ENCODE data around the gene GMPR2.

GMPR2 gene

DNA sequence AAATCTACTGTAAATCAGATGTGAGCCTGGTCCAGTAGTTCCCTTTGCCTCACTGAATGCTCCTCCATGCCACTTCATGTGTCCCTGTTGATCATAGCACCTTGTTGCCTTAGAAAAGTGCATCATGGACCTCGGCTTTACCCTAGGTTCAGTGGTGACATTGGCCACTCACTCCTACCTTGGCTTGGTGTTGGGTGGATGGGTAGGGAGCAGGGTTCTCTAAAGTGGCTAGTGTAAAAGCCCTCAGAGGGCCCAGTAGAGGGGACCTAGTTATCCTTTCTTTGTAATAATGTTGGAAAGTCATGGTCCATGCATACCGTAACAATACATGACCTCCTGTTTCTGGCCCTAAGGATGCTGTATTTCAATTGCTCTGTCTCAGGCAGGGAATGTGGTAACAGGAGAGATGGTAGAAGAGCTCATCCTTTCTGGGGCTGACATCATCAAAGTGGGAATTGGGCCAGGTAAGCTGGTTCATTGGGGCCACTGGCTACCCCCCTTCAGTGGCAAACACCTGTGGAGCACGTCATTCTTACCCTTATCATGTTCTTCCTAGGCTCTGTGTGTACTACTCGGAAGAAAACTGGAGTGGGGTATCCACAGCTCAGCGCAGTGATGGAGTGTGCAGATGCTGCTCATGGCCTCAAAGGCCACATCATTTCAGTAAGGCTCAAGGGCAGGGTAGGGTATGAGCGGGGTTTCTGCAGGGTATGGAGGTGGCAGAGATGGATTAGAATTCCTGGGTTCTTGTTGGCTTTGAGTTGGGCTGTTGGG, 4.1 kb downstream of the GMPR2 start:
- no peak overlapping the region for H2BK15ac ChIP-seq (replicated peaks; ENCODE audit: low read depth)
- no peak overlapping the region for H4K8ac ChIP-seq (ENCODE audit: low read depth, low read length)
- no peak overlapping the region for H3K56ac ChIP-seq (ENCODE audit: low read length)
- H3K4me1 ChIP-seq (ENCODE audit: control insufficient read depth, low read depth, low read length) = peaks cover 5% of the 10 kb centered on the region
- H3K4ac ChIP-seq (ENCODE audit: low read depth, low read length) = no peak overlapping the region
- H3K79me2 ChIP-seq (ENCODE audit: control insufficient read depth, insufficient read depth, low read length) = peaks cover 2% of the 10 kb centered on the region
- H3K23ac ChIP-seq (ENCODE audit: low read length) = no peak overlapping the region
- no CpG with 5 or more reads among the region's 6 CpGs for WGBS (ENCODE audit: extremely low coverage, insufficient coverage, low lambda C conversion rate)
- no peak overlapping the region for H3K4me3 ChIP-seq (ENCODE audit: low read length)
- no peak overlapping the region for H2BK120ac ChIP-seq (ENCODE audit: low read depth, low read length)
- no peak overlapping the region for H3K18ac ChIP-seq (ENCODE audit: low read length)
- no peak overlapping the region for H4K5ac ChIP-seq (ENCODE audit: low read length)
- H3K27ac ChIP-seq (ENCODE audit: low read depth, low read length) = no peak overlapping the region
- H3K27me3 ChIP-seq (ENCODE audit: insufficient read depth, low read length, poor library complexity) = no peaks in the 10 kb centered on the region
- H3K36me3 ChIP-seq (ENCODE audit: control insufficient read depth, insufficient read depth, low read length) = peaks cover 2% of the 10 kb centered on the region
- no peak overlapping the region for H2AK5ac ChIP-seq (ENCODE audit: low read length)
- no peak overlapping the region for H2BK5ac ChIP-seq (ENCODE audit: low read length)
- no peak overlapping the region for H3K9ac ChIP-seq (ENCODE audit: low read length)
- DNase-seq = no peak
- H3K79me1 ChIP-seq (ENCODE audit: low read length) = peaks cover 7% of the 10 kb centered on the region
- H3K4me2 ChIP-seq (ENCODE audit: low read length) = no peak overlapping the region

DNA sequence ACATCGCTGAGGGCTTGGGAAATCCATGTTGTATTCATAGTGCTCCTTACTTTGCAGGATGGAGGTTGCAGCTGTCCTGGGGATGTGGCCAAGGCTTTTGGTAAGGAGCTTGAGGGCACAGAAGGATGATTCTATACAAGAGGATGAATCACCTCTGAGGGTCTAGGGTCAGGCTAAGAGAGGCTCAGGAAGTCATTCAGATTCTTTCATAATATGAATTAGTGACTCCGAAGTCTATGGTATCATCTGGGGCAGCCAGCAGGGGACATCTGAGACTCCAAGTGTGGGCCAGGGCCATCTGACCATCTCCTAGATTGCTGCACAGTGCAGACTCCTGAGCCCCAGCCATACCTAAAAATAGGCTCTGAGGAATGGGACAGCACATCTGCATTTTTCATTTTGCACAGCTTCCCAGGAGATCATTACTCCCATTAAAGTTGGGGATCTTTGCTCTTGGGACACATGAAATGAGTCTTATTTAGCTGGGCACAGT, 4.8 kb downstream of the GMPR2 start:
- Histone ChIP-seq H3K79me2 (ENCODE audit: control insufficient read depth, insufficient read depth, low read length) (peaks cover 2% of the 10 kb centered on the region), H3K27ac (ENCODE audit: low read depth, low read length) (no peak overlapping the region), H2BK120ac (ENCODE audit: low read depth, low read length) (no peak overlapping the region), H3K4ac (ENCODE audit: low read depth, low read length) (no peak overlapping the region), H3K4me1 (ENCODE audit: control insufficient read depth, low read depth, low read length) (peaks cover 5% of the 10 kb centered on the region), H3K4me2 (ENCODE audit: low read length) (no peak overlapping the region), H3K27me3 (ENCODE audit: insufficient read depth, low read length, poor library complexity) (no peaks in the 10 kb centered on the region), H3K18ac (ENCODE audit: low read length) (no peak overlapping the region), H2AK5ac (ENCODE audit: low read length) (no peak overlapping the region), H4K5ac (ENCODE audit: low read length) (no peak overlapping the region), H3K9ac (ENCODE audit: low read length) (no peak overlapping the region), H2BK5ac (ENCODE audit: low read length) (no peak overlapping the region), H2BK15ac (replicated peaks; ENCODE audit: low read depth) (no peak overlapping the region), H4K8ac (ENCODE audit: low read depth, low read length) (no peak overlapping the region), H3K23ac (ENCODE audit: low read length) (no peak overlapping the region), H3K4me3 (ENCODE audit: low read length) (no peak overlapping the region), H3K79me1 (ENCODE audit: low read length) (peaks cover 7% of the 10 kb centered on the region), H3K56ac (ENCODE audit: low read length) (no peak overlapping the region), H3K36me3 (ENCODE audit: control insufficient read depth, insufficient read depth, low read length) (peaks cover 2% of the 10 kb centered on the region)
- no peak for DNase-seq
- no CpG with 5 or more reads among the region's 2 CpGs for WGBS (ENCODE audit: extremely low coverage, insufficient coverage, low lambda C conversion rate)

DNA sequence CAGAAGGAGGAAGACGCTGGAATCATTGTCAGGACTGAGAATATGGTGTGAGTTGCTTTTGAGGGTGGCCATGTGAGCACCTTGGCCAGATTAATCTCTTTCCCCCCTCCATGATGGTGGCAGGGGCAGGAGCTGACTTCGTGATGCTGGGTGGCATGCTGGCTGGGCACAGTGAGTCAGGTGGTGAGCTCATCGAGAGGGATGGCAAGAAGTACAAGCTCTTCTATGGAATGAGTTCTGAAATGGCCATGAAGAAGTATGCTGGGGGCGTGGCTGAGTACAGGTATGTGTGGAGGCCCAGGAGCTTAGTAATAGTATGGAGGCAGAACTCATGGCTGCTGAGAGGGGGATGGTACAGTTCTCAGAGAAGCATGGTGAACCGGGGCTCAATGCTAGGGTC, 5.4 kb downstream of the GMPR2 start:
- H3K36me3 ChIP-seq (ENCODE audit: control insufficient read depth, insufficient read depth, low read length) = peaks cover 2% of the 10 kb centered on the region
- H3K56ac ChIP-seq (ENCODE audit: low read length) = no peak overlapping the region
- peaks cover 2% of the 10 kb centered on the region for H3K79me2 ChIP-seq (ENCODE audit: control insufficient read depth, insufficient read depth, low read length)
- no peak overlapping the region for H4K5ac ChIP-seq (ENCODE audit: low read length)
- peak; percentile 7 for DNase-seq
- H3K4me3 ChIP-seq (ENCODE audit: low read length) = no peak overlapping the region
- H3K9ac ChIP-seq (ENCODE audit: low read length) = no peak overlapping the region
- no peak overlapping the region for H3K4ac ChIP-seq (ENCODE audit: low read depth, low read length)
- H3K4me2 ChIP-seq (ENCODE audit: low read length) = no peak overlapping the region
- no CpG with 5 or more reads among the region's 5 CpGs for WGBS (ENCODE audit: extremely low coverage, insufficient coverage, low lambda C conversion rate)
- no peak overlapping the region for H2BK120ac ChIP-seq (ENCODE audit: low read depth, low read length)
- peaks cover 7% of the 10 kb centered on the region for H3K79me1 ChIP-seq (ENCODE audit: low read length)
- no peak overlapping the region for H3K27ac ChIP-seq (ENCODE audit: low read depth, low read length)
- H2BK15ac ChIP-seq (replicated peaks; ENCODE audit: low read depth) = no peak overlapping the region
- no peaks in the 10 kb centered on the region for H3K27me3 ChIP-seq (ENCODE audit: insufficient read depth, low read length, poor library complexity)
- no peak overlapping the region for H4K8ac ChIP-seq (ENCODE audit: low read depth, low read length)
- no peak overlapping the region for H3K23ac ChIP-seq (ENCODE audit: low read length)
- H2AK5ac ChIP-seq (ENCODE audit: low read length) = no peak overlapping the region
- no peak overlapping the region for H2BK5ac ChIP-seq (ENCODE audit: low read length)
- no peak overlapping the region for H3K18ac ChIP-seq (ENCODE audit: low read length)
- peaks cover 5% of the 10 kb centered on the region for H3K4me1 ChIP-seq (ENCODE audit: control insufficient read depth, low read depth, low read length)

DNA sequence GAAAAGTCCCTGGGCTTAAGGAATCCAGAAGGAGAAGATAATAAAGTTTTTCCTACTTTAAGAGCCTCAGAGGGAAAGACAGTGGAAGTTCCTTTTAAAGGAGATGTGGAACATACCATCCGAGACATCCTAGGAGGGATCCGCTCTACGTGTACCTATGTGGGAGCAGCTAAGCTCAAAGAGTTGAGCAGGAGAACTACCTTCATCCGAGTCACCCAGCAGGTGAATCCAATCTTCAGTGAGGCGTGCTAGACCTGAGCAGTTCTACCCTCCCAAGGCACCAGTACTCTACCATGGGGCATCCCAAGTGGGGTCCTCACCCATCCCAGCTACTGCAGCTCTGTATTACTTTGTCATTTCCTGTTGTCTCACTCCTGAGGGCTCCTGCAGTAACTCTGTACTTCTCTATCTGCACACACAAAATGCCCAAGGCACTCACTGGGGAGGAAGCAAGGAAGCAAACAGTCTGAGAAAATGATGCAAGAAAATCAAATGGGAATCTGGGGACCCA, 5.9 kb downstream of the GMPR2 start:
- H3K4me2 ChIP-seq (ENCODE audit: low read length) = no peak overlapping the region
- H3K27ac ChIP-seq (ENCODE audit: low read depth, low read length) = no peak overlapping the region
- H3K4me1 ChIP-seq (ENCODE audit: control insufficient read depth, low read depth, low read length) = peaks cover 5% of the 10 kb centered on the region
- H3K9ac ChIP-seq (ENCODE audit: low read length) = no peak overlapping the region
- no peak overlapping the region for H4K5ac ChIP-seq (ENCODE audit: low read length)
- no peak overlapping the region for H2BK120ac ChIP-seq (ENCODE audit: low read depth, low read length)
- no peak overlapping the region for H3K4me3 ChIP-seq (ENCODE audit: low read length)
- H2BK5ac ChIP-seq (ENCODE audit: low read length) = no peak overlapping the region
- no peak overlapping the region for H4K8ac ChIP-seq (ENCODE audit: low read depth, low read length)
- no peak overlapping the region for H3K56ac ChIP-seq (ENCODE audit: low read length)
- no peak for DNase-seq
- no peak overlapping the region for H3K23ac ChIP-seq (ENCODE audit: low read length)
- H3K18ac ChIP-seq (ENCODE audit: low read length) = no peak overlapping the region
- no peak overlapping the region for H3K4ac ChIP-seq (ENCODE audit: low read depth, low read length)
- peaks cover 2% of the 10 kb centered on the region for H3K36me3 ChIP-seq (ENCODE audit: control insufficient read depth, insufficient read depth, low read length)
- H2AK5ac ChIP-seq (ENCODE audit: low read length) = no peak overlapping the region
- H3K79me1 ChIP-seq (ENCODE audit: low read length) = peaks cover 6% of the 10 kb centered on the region
- no peak overlapping the region for H2BK15ac ChIP-seq (replicated peaks; ENCODE audit: low read depth)
- peaks cover 2% of the 10 kb centered on the region for H3K79me2 ChIP-seq (ENCODE audit: control insufficient read depth, insufficient read depth, low read length)
- no peaks in the 10 kb centered on the region for H3K27me3 ChIP-seq (ENCODE audit: insufficient read depth, low read length, poor library complexity)
- no CpG with 5 or more reads among the region's 5 CpGs for WGBS (ENCODE audit: extremely low coverage, insufficient coverage, low lambda C conversion rate)

DNA sequence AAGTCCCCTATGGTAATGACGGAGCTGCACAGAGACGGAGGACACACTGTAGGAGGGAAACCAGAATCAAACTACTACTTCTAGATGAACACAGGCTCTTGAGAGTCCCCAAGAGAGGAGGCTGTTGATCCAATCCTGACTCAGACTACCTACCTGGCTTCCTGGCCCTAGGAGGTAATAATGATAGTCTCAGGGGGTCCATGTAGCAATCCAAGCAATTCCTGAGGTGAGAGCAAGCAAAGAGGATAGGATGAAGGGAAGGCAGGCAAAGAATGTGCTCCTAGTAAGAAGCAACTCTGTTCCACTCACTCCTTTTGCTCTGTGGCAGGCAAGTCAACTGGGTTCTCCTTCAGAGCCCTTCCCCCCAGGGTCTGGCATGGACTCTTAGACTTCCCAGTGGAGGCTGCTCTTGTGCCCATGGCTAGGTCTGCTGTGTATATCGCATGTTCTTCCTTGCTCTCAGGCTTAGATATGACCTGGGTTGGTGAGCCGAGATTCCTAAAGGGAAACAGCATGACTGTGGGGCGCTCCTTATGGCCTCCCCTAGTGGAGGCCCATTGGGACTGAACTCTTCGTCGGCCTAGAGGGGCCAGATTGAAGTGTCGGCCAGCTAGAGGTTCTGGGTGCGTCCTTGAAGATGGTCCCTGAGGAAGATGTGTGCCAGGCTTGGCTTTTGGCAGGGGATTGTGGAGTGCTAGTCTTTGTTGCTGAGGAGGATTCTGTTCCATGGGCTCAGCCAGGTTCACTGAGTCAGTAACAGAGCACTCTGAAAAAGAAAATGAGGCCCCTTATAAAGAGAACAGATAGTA, 7.6 kb downstream of the GMPR2 start:
- Histone ChIP-seq H3K4me2 (ENCODE audit: low read length) (no peak overlapping the region), H2BK5ac (ENCODE audit: low read length) (no peak overlapping the region), H2AK5ac (ENCODE audit: low read length) (no peak overlapping the region), H3K56ac (ENCODE audit: low read length) (no peak overlapping the region), H4K5ac (ENCODE audit: low read length) (no peak overlapping the region), H3K9ac (ENCODE audit: low read length) (no peak overlapping the region), H3K27ac (ENCODE audit: low read depth, low read length) (no peak overlapping the region), H3K4ac (ENCODE audit: low read depth, low read length) (no peak overlapping the region), H3K23ac (ENCODE audit: low read length) (no peak overlapping the region), H2BK120ac (ENCODE audit: low read depth, low read length) (no peak overlapping the region), H3K18ac (ENCODE audit: low read length) (no peak overlapping the region), H4K8ac (ENCODE audit: low read depth, low read length) (no peak overlapping the region), H2BK15ac (replicated peaks; ENCODE audit: low read depth) (no peak overlapping the region), H3K79me2 (ENCODE audit: control insufficient read depth, insufficient read depth, low read length) (no peaks in the 10 kb centered on the region), H3K79me1 (ENCODE audit: low read length) (peaks cover 4% of the 10 kb centered on the region), H3K36me3 (ENCODE audit: control insufficient read depth, insufficient read depth, low read length) (peaks cover 2% of the 10 kb centered on the region), H3K4me3 (ENCODE audit: low read length) (no peak overlapping the region), H3K4me1 (ENCODE audit: control insufficient read depth, low read depth, low read length) (peaks cover 5% of the 10 kb centered on the region), H3K27me3 (ENCODE audit: insufficient read depth, low read length, poor library complexity) (no peaks in the 10 kb centered on the region)
- peak; percentile 7 for DNase-seq
- WGBS (ENCODE audit: extremely low coverage, insufficient coverage, low lambda C conversion rate) = no CpG with 5 or more reads among the region's 9 CpGs
